Natural killer cell (primary cell): ENCODE results near the gene ASH1L. TPM values are rescaled to one million over a fixed set of nuclear protein-coding genes. Genes with fewer than 3 reads are reported as not detected.

ENCODE experiments used
- ATAC-seq, 3 donors: fragments of 150-1000 bp in 2 of 3; fragments of 200-7000 bp in 1 of 3; cut with Tn5 transposase; 1 replicate in 1 of 3; 2 replicates in 2 of 3; pipeline ENCODE4 v1.10.0; 2021; ENCODE audit warnings: mild to moderate bottlenecking in 2 of 3, moderate library complexity in 2 of 3
- DNase-seq, 2 donors: peaks; one replicate each; pipeline versions ENCODE4 v3.0.0 to v3.0.0-alpha.2; 2013 to 2021; ENCODE audit warnings: mixed read lengths in 1 of 2
- H3K27ac ChIP-seq: one replicate; pipeline ENCODE4 v1.5.1; 2013; ENCODE audit warnings: mild to moderate bottlenecking, low read length
- H3K27me3 ChIP-seq: one replicate; pipeline ENCODE4 v1.6.1; 2013; ENCODE audit warnings: low read length; ENCODE audit not compliant: control insufficient read depth, insufficient read depth
- H3K36me3 ChIP-seq: one replicate; pipeline ENCODE4 v1.6.1; 2013; ENCODE audit warnings: low read length; ENCODE audit not compliant: control insufficient read depth, insufficient read depth
- H3K4me1 ChIP-seq: one replicate; pipeline ENCODE4 v1.6.1; 2013; ENCODE audit warnings: low read length; ENCODE audit not compliant: control insufficient read depth, insufficient read depth
- H3K4me3 ChIP-seq: one replicate; pipeline ENCODE4 v1.5.1; 2013; ENCODE audit warnings: low read length
- H3K9me3 ChIP-seq: one replicate; pipeline ENCODE4 v1.6.1; 2013; ENCODE audit warnings: low read length; ENCODE audit not compliant: control insufficient read depth, insufficient read depth
- H3K27ac Mint-ChIP-seq, 2 donors: one replicate each; pipeline ENCODE4 v1.8.0; 2022; ENCODE audit warnings: mild to moderate bottlenecking in 2 of 2, mixed read lengths in 2 of 2, moderate library complexity in 1 of 2
- H3K27me3 Mint-ChIP-seq, 2 donors: one replicate each; pipeline ENCODE4 v1.8.0; 2022; ENCODE audit warnings: low read depth in 2 of 2, mixed read lengths in 2 of 2
- H3K36me3 Mint-ChIP-seq: one replicate; pipeline ENCODE4 v1.8.0; 2022; ENCODE audit warnings: mixed read lengths
- H3K4me1 Mint-ChIP-seq, 2 donors: one replicate each; pipeline ENCODE4 v1.8.0; 2022; ENCODE audit warnings: mixed read lengths in 2 of 2
- H3K4me3 Mint-ChIP-seq: one replicate; pipeline ENCODE4 v1.8.0; 2022; ENCODE audit warnings: mild to moderate bottlenecking, moderate library complexity, mixed read lengths
- H3K9me3 Mint-ChIP-seq, 2 donors: one replicate each; pipeline ENCODE4 v1.8.0; 2022; ENCODE audit warnings: mixed read lengths in 2 of 2
- CTCF ChIP-seq: fragments of 200-600 bp; IDR thresholded peaks from one replicate; pipeline ENCODE4 v1.8.0; 2022; ENCODE audit warnings: antibody characterized with exemption
- WGBS: methylation state at CpG from one replicate; pipeline ENCODE4 v1.1.7; 2013; ENCODE audit warnings: missing lambda C conversion rate; ENCODE audit not compliant: insufficient coverage; 5-methylcytosine and 5-hydroxymethylcytosine counted together
- intact Hi-C: fragments of 100-400 bp; cut with micrococcal nuclease; formaldehyde crosslinking; loops from one replicate; pipeline ENCODE4 v1.14.2; 2022
- total RNA-seq, 4 donors: library from RNA; stranded (reverse); fragments of 120-200 nt in 1 of 4; gene quantifications; one replicate each; pipeline versions ENCODE4 v1.2.3 to v1.2.4, GENCODE V29; 2013 to 2022

The ASH1L gene
- total RNA-seq, 3 donors from 2014 or later (not counting 1 experiment from before 2014, with no cell fraction given) = 82.2 to 99.5 (median 91.9) TPM

GRCh38 chr1:155301342-155301841 lies 261.2 kb downstream of the ASH1L start, which contains the start of gene PKLR:
TSS of gene PKLR (minus strand) at chr1:155301438. CDS start at chr1:155301395, 43 bp downstream.
- intact Hi-C loops = no loop called here
- no peak for TF ChIP-seq CTCF
- no peaks in the 10 kb centered on the region for H3K4me1 ChIP-seq
- Mint-ChIP-seq H3K9me3 (no peaks in the 10 kb centered on the region), H3K27ac (no peak within 1 kb of the TSS), H3K36me3 (no peaks in the 10 kb centered on the region), H3K27me3 (peaks cover 12 to 19% of the 10 kb centered on the region in 2 donors), H3K4me1 (no peaks in the 10 kb centered on the region), H3K4me3 (no peak within 1 kb of the TSS)
- peaks cover 2% of the 10 kb centered on the region for H3K27me3 ChIP-seq
- no peak within 1 kb of the TSS for H3K4me3 ChIP-seq
- DNase-seq (no peak), ATAC-seq (no peak)
- H3K27ac ChIP-seq = no peak within 1 kb of the TSS
- no peaks in the 10 kb centered on the region for H3K9me3 ChIP-seq
- H3K36me3 ChIP-seq = no peaks in the 10 kb centered on the region
- 92% methylated on average over 5 of the region's 5 CpGs for WGBS

GRCh38 chr1:155300553-155301329 lies 261.9 kb downstream of the ASH1L start:
- no peaks in the 10 kb centered on the region for H3K9me3 Mint-ChIP-seq
- H3K36me3 ChIP-seq = no peaks in the 10 kb centered on the region
- H3K27ac ChIP-seq = no peak overlapping the region

GRCh38 chr1:155300024-155300423 lies 262.6 kb downstream of the ASH1L start:
- TF ChIP-seq CTCF = no peak
- Histone ChIP-seq H3K4me1 (peaks cover 6% of the 10 kb centered on the region), H3K27ac (no peak overlapping the region), H3K27me3 (peaks cover 7% of the 10 kb centered on the region), H3K9me3 (no peaks in the 10 kb centered on the region), H3K36me3 (no peaks in the 10 kb centered on the region), H3K4me3 (no peak overlapping the region)
- H3K4me1 Mint-ChIP-seq = no peaks in the 10 kb centered on the region
- no peak for ATAC-seq
- H3K4me3 Mint-ChIP-seq = no peak overlapping the region
- H3K27me3 Mint-ChIP-seq = peaks cover 21 to 28% of the 10 kb centered on the region in 2 donors
- no peak overlapping the region for H3K27ac Mint-ChIP-seq
- H3K9me3 Mint-ChIP-seq = no peaks in the 10 kb centered on the region
- 95% methylated on average over 7 of the region's 8 CpGs for WGBS
- H3K36me3 Mint-ChIP-seq = no peaks in the 10 kb centered on the region
- intact Hi-C loops = no loop called here
- DNase-seq = no peak

More at GRCh38 chr1:155300553-155301329, 261.9 kb downstream of the ASH1L start:
- Histone ChIP-seq H3K27me3 (peaks cover 3% of the 10 kb centered on the region), H3K4me3 (no peak overlapping the region), H3K4me1 (no peaks in the 10 kb centered on the region), H3K9me3 (no peaks in the 10 kb centered on the region)
- H3K4me1 Mint-ChIP-seq = no peaks in the 10 kb centered on the region
- no peak for TF ChIP-seq CTCF
- H3K36me3 Mint-ChIP-seq = no peaks in the 10 kb centered on the region
- intact Hi-C loops = no loop called here
- peaks cover 18 to 25% of the 10 kb centered on the region in 2 donors for H3K27me3 Mint-ChIP-seq
- 89% methylated on average over 9 of the region's 9 CpGs for WGBS
- no peak overlapping the region for H3K4me3 Mint-ChIP-seq
- ATAC-seq (no peak), DNase-seq (no peak)
- no peak overlapping the region for H3K27ac Mint-ChIP-seq
